LNCaP clone FGC (cell line): ENCODE measurements around the gene EVA1C.

ENCODE experiments used
- DNase-seq: peaks from one replicate; pipeline ENCODE4 v3.0.0-alpha.2; 2011; ENCODE audit warnings: low read depth
- H3K4me3 ChIP-seq: 2 replicates; pipeline ENCODE4 v1.5.1; 2011; ENCODE audit warnings: mild to moderate bottlenecking, low read depth, low read length, control low read depth
- TF ChIP-seq, protein P1 (sequence below): IDR thresholded peaks from 2 replicates; pipeline ENCODE4 v1.5.1; 2012; ENCODE audit warnings: mild to moderate bottlenecking; ENCODE audit not compliant: control insufficient read depth, insufficient read depth; ENCODE audit errors: extremely low read depth

The EVA1C gene

GRCh38 chr21:32474179-32475059 is 61.9 kb downstream of the EVA1C start:
- H3K4me3 ChIP-seq, result no peak overlapping the region
- DNase-seq, result no peak
- TF ChIP-seq, protein P1, sequence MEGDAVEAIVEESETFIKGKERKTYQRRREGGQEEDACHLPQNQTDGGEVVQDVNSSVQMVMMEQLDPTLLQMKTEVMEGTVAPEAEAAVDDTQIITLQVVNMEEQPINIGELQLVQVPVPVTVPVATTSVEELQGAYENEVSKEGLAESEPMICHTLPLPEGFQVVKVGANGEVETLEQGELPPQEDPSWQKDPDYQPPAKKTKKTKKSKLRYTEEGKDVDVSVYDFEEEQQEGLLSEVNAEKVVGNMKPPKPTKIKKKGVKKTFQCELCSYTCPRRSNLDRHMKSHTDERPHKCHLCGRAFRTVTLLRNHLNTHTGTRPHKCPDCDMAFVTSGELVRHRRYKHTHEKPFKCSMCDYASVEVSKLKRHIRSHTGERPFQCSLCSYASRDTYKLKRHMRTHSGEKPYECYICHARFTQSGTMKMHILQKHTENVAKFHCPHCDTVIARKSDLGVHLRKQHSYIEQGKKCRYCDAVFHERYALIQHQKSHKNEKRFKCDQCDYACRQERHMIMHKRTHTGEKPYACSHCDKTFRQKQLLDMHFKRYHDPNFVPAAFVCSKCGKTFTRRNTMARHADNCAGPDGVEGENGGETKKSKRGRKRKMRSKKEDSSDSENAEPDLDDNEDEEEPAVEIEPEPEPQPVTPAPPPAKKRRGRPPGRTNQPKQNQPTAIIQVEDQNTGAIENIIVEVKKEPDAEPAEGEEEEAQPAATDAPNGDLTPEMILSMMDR, result no peak

- H3K4me3 ChIP-seq, result peak overlapping the region; percentile 9; the same call in 1 of the 2 replicates
- DNase-seq, result peak; percentile 48
- TF ChIP-seq, protein P1, result no peak
Measured at GRCh38 chr21:32475162-32475812, 62.8 kb downstream of the EVA1C start.

DNA sequence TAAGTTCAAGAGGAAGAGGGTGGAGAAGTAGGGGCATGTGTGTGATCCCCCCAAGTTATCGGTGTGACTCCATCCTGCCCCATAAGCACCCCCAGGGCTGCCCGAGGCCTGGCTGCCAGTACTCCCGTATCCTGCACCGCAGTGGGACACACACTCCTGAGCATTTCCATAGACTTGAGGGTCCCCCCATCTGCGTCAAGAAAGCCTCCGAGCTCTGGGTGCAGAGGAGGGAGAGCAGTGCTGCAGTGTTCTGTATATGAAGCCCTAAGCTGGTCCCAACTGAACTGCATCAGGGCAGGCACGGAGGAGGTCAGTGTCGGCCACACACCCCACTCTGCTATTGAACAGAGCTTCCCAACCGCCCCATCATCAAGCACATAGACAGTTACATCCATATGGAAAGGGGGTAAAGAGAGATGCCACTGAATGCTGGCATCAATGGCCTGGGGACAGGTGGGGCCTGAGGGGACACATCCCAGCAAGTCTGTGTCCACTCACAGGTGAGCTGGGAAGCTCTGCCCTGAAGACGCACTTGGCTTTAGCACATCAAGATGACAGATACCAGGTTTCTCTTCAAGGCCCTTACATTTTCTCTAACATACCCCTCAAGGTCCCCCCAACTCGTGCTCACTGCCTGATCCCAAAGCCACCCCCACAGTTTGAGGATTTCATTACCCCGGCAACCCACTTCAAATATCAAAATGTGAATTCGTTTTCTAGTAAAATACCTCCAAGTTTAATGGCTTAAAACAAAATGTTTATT is 64.3 kb downstream of the EVA1C start:
- no peak overlapping the region for H3K4me3 ChIP-seq
- no peak for DNase-seq
- TF ChIP-seq, protein P1, result no peak

DNA sequence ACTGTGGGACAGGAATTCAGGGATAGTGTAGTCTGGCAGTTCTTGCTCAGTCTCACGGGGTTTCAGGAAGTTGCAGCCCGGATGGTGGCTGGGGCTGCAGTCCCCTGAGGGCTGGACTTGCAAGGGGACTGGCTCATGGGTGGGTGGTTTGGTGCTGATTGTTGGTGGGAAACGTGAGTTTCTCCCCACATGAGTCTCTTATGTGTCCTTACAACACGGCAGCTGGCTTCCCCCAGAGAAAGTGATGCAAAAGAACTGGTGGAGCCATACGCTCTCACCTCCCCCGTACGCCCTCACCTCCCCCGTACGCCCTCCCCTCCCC is 64.9 kb downstream of the EVA1C start:
- DNase-seq, result no peak
- no peak overlapping the region for H3K4me3 ChIP-seq
- TF ChIP-seq, protein P1, result no peak

GRCh38 chr21:32481875-32482408 is 69.4 kb downstream of the EVA1C start:
- TF ChIP-seq, protein P1, result no peak
- no peak overlapping the region for H3K4me3 ChIP-seq
- no peak for DNase-seq

GRCh38 chr21:32482565-32483292 is 70.2 kb downstream of the EVA1C start:
- no peak overlapping the region for H3K4me3 ChIP-seq
- no peak for DNase-seq
- TF ChIP-seq, protein P1, result no peak
